GM12864 (cell line): ENCODE results near the gene MAGI2.

Experiments
- DNase-seq: peaks from one replicate; pipeline ENCODE4 v3.0.0-alpha.2; 2011; ENCODE audit warnings: low read depth
- H3K4me3 ChIP-seq: 2 replicates; pipeline ENCODE4 v1.5.1; 2011; ENCODE audit warnings: mild to moderate bottlenecking, low read depth, low read length, control low read depth
- TF ChIP-seq, protein P1 (sequence below): IDR thresholded peaks from 2 replicates; pipeline ENCODE4 v1.5.1; 2011; ENCODE audit warnings: low read depth, mild to moderate bottlenecking, moderate library complexity, low read length, control low read depth, inconsistent platforms; ENCODE audit errors: missing control alignments

MAGI2 gene

DNA sequence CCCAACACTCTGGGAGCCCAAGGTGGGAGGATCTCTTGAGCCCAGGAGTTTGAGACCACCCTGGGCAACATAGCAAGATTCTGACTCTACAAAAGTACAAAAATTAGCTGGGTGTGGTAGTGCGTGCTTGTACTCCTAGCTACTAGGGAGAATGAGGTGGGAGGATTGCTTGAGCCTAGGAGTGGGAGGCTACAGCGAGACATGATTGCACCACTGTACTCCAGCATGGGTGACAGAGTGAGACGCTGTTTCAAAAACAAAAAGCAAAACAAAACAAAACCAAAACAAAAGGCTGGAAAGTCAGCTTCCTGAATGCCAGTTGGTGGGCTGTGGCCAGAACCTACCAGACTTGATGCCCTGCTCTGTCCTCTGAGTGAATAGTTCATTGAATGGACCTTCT lies 1412.0 kb downstream of the MAGI2 start:
- no peak overlapping the region for H3K4me3 ChIP-seq
- DNase-seq = no peak
- TF ChIP-seq, protein P1, sequence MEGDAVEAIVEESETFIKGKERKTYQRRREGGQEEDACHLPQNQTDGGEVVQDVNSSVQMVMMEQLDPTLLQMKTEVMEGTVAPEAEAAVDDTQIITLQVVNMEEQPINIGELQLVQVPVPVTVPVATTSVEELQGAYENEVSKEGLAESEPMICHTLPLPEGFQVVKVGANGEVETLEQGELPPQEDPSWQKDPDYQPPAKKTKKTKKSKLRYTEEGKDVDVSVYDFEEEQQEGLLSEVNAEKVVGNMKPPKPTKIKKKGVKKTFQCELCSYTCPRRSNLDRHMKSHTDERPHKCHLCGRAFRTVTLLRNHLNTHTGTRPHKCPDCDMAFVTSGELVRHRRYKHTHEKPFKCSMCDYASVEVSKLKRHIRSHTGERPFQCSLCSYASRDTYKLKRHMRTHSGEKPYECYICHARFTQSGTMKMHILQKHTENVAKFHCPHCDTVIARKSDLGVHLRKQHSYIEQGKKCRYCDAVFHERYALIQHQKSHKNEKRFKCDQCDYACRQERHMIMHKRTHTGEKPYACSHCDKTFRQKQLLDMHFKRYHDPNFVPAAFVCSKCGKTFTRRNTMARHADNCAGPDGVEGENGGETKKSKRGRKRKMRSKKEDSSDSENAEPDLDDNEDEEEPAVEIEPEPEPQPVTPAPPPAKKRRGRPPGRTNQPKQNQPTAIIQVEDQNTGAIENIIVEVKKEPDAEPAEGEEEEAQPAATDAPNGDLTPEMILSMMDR = no peak

DNA sequence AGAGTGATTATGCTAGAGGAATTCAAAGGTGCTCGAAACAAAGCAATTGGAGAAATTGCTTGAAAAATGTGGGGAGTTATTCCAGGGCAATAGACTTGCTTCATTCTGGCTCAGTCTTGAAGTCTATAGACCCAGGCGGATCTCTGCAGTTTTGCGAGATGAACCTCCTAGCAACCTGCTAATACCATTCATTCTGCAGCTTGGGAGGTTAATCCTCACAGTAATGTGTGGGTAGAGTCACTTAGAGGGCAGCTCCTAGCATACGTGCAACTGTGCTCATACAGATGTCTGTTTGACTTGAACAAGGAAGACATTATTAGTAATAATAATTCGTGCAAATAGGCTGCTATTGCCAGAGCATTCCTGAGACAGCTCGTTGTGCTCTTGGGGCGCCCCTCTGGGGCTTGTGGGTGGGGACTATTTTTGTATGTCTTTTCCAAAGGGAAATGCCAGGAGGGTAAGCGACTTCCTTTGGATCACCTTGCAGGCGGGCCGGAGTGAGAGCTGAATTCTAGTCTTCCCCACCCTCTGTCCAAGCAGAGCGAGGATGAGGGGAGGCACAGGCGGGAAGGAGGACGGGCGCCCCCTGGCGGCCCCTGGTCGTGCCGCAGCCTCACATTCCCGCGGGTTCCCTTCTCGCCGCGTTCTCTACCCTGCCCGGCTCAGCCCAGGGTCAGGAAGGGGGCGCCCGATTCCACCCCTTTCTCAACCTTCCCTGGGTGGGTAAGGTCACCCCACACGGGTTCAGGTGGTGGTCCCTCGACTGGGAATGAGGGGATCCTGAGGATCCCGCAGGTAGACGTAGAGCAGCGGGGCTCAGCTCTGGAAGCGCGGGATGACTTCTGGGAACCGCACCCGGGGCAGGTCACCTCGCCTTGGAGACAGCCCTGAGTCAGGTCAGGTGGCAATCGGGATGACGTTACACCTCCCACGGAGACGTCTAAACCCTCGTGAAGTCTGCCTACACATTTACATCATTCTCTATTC lies 1413.4 kb downstream of the MAGI2 start:
- TF ChIP-seq, protein P1 = peak; percentile 89
- H3K4me3 ChIP-seq = no peak overlapping the region
- DNase-seq = peak; percentile 12

DNA sequence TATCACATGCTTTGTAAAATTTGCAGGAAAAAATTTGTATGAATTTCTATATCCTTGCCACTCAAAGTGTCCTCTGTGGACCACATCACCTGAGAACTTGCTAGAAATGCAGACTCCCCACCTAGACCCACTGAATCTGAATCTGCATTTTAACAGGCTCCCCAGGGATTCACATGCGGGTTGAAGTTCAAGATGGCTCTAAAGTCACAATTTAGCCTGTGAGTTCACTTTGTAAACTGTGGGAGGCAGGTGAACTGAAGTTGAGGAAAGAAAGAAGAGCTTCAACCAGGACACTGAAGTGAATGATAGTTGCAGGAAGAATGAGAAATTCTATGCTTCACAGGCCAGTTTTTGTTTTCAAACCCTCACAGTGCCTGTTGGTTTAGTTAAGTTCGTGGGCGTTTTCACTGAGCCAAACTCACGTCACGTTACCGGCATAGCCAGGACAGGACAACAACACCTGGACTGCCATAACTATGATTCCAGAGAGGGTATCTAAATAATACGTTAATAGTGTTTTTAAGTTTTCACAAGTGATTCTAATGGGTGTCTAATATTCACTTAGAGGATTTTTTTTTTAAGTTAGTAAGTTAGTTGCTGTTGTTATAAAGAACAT lies 1414.9 kb downstream of the MAGI2 start:
- TF ChIP-seq, protein P1 = no peak
- no peak for DNase-seq

DNA sequence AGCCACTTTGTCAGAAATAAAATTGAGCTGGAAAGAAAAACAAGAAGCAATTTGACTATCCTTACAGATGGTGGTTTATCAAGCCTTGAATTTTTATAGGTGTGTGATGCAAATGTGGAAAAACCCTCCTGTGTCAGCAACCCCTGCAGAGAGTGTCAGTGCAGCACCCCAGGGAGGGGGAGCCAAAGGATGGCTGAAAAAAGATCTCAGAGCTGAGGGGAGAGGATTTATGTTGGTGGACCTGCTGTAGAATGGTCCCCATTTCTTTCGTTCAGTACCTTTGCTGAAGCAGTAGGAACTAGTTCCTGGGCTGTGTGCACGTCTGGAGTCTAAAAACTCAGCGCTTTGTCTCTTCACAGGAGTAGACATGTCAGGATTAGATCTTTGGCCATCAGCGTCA lies 1415.9 kb downstream of the MAGI2 start:
- TF ChIP-seq, protein P1 = no peak
- H3K4me3 ChIP-seq = no peak overlapping the region
- no peak for DNase-seq

More for the DNA sequence above, 1414.9 kb downstream of the MAGI2 start:
- H3K4me3 ChIP-seq = no peak overlapping the region

DNA sequence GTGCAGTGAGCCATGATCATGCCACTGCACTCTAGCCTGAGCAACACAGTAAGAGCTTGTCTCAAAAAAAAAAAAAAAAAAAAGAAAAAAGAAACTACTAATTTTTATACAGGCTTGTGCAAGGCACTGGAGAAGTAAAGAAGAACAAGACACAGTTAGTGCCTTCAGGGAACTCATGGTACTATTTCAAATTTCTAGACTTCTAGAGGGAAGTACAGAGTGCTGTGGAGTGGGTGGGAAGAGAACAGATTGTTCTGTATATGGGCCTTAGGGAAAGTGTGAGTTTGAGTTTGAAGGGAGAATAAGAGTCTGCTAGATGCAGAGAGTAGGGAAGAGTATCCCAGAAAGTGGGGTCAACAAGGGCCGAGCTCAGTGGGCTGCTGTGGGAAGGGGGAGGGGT lies 1420.1 kb downstream of the MAGI2 start:
- TF ChIP-seq, protein P1 = no peak
- H3K4me3 ChIP-seq = no peak overlapping the region
- DNase-seq = no peak

DNA sequence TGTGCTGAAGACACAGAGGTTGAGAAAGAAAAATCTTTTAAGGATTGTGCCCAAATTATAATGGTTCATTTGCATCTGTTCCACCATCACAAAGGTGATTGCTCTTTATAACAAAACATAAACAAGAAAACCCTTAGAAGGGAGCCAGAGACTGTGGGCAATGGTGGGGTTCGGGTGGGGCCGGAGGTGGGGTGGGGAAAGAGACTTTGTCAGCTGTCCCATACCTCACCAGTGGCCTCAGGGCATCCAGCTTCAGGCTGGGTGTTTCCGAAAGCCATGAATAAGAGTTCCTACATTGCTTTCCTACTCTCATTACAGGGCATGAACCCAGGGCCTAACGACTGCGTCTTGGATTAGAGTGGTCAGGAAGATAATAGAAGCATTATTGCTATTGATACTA lies 1427.0 kb downstream of the MAGI2 start:
- DNase-seq = no peak
- TF ChIP-seq, protein P1 = no peak
- H3K4me3 ChIP-seq = no peak overlapping the region
